GM12801 (cell line): ENCODE results near the gene ASB1.

Experiments used
- TF ChIP-seq, protein P1 (sequence below): IDR thresholded peaks from one replicate; pipeline ENCODE4 v1.5.1; 2011; ENCODE audit warnings: control low read depth; ENCODE audit not compliant: insufficient read length; ENCODE audit errors: extremely low read depth

ASB1 gene

DNA sequence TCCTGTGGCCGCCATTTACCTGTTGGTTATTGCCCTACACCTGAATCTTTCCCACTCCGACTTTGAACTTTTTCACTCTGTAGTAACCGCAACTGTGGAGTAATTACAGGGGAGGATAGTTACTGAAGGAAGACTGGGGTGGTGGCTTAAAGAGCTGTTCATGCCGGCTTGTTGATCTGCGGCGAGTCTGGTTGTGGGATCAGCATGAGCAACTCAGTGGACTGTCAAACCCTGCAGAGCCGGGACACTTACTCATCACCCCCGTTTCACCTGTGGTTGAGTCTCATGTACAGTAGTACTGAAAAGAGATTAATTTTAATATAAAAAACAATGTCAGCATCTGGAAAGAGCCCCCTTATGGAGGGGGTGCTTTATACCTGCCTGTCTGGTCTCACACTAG is 2.1 kb downstream of the ASB1 start:
- TF ChIP-seq, protein P1, sequence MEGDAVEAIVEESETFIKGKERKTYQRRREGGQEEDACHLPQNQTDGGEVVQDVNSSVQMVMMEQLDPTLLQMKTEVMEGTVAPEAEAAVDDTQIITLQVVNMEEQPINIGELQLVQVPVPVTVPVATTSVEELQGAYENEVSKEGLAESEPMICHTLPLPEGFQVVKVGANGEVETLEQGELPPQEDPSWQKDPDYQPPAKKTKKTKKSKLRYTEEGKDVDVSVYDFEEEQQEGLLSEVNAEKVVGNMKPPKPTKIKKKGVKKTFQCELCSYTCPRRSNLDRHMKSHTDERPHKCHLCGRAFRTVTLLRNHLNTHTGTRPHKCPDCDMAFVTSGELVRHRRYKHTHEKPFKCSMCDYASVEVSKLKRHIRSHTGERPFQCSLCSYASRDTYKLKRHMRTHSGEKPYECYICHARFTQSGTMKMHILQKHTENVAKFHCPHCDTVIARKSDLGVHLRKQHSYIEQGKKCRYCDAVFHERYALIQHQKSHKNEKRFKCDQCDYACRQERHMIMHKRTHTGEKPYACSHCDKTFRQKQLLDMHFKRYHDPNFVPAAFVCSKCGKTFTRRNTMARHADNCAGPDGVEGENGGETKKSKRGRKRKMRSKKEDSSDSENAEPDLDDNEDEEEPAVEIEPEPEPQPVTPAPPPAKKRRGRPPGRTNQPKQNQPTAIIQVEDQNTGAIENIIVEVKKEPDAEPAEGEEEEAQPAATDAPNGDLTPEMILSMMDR = no peak

DNA sequence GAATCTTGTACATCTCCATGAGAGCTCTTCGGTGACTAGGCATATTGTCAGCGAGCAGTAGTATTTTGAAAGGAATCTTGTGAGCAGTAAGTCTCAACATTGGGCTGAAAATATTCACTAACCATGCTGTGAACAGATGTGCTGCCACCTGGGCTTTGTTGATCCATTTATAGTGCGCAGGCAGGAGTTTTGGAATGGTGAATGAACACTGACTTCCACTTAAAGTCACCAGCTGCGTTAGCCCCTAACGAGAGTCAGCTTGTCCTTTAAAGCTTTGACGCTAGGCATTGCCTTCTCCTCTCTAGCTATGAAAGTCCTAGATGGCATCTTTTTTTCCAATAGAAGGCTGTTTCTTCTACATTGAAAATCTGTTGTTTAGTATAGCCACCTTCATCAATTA is 4.1 kb downstream of the ASB1 start:
- TF ChIP-seq, protein P1 = no peak

DNA sequence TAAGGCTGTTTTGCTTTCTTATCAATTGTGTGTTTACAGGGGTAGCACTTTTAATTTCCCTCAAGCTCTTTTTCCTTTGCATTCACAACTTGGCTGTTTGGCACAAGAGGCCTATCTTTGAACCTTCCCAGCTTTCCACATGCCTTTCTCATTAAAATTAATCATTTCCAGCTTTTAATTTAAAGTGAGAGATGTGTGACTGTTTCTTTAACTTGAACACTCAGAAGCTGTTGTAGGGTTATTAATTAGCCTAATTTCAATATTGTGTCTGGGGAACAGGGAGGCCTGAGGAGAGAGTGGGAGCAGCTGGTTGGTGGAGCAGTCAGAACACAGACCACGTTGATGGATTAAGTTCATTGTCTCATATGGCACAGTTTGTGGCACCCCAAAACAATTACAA is 4.7 kb downstream of the ASB1 start:
- TF ChIP-seq, protein P1 = no peak

GRCh38 chr2:238433300-238433915 is 6.7 kb downstream of the ASB1 start:
- TF ChIP-seq, protein P1 = no peak

- TF ChIP-seq, protein P1 = no peak
Observed at GRCh38 chr2:238433941-238434845, 7.5 kb downstream of the ASB1 start.

DNA sequence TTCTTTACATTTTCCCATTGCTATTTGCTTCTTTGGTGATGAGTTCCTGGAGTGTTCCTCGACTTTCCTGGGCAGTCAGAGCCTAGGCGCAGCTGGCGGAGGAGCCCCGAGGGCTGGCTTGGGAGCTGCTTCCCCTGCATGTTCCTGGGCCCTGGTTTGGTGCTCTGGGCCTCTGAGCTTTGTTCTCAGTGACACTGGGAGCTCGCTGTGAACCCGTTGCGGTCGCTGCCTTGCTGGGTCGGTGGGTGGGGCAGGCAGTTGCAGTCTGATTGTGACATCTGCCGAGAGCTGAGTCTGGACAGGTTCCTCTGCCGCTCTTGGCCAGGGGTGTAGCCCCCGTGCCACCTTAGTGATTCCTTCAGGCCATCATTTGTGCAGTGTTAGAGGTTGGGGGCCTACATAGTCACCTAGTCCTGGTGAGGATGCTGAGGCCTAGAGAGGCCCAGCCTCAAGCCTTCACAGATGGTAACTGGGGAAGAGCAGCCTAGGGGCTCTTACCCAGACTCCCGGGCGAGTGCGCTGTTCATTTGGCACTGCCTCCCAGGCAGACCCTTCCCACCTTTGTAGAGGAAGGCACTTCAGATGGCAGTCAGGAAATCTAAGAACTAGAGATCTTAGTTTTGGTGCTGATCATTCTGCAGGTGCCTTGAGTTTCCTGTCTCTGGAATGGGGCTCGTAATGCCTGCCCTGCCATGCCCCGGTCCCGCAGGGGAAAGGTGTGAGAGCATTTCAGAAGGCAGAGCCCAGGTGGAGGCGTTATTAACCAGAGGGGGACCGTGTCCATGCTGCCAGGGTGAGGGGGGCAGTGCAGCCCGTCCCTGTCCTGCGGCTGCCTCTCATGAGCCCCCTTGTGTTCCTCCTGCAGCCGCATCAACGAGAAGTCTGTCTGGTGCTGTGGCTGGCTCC is 8.4 kb downstream of the ASB1 start:
- TF ChIP-seq, protein P1 = no peak

DNA sequence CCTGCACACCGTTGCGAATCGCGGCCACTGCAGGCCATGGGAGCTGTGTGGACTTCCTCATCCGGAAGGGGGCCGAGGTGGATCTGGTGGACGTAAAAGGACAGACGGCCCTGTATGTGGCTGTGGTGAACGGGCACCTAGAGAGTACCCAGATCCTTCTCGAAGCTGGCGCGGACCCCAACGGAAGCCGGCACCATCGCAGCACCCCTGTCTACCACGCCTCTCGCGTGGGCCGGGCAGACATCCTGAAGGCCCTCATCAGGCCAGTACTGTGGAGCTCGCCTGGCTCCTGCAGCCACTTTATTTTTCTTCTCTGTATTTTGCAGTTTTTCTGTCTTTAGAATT is 9.0 kb downstream of the ASB1 start:
- TF ChIP-seq, protein P1 = no peak
